OCI-LY3 (cell line): ENCODE results near the gene ATP2A3.
"Not testable (repeated sequence)": the region's sequence is repeated elsewhere in the genome, so short reads cannot be mapped to it uniquely, and the experiment has no call there.

Source experiments
- H2AFZ ChIP-seq: fragments of 200-600, 300-600 bp; shearing (Covaris generic); 2 replicates; pipeline ENCODE4 v1.6.0; 2014; ENCODE audit warnings: antibody characterized with exemption, low read depth, low read length
- H3K27ac ChIP-seq: fragments of 200-600, 300-600 bp; sonication (generic); 2 replicates; pipeline ENCODE4 v1.5.1; 2014; ENCODE audit warnings: mild to moderate bottlenecking, low read length, moderate library complexity, mixed read lengths
- H3K27me3 ChIP-seq: fragments of 200-600, 300-600 bp; sonication (generic); 2 replicates; pipeline ENCODE4 v1.6.1; 2014; ENCODE audit warnings: low read depth, low read length, mixed read lengths
- H3K36me3 ChIP-seq: fragments of 200-600, 300-600 bp; sonication (generic); replicated peaks from 2 replicates; pipeline ENCODE3; 2014; ENCODE audit warnings: low read depth, low read length, mixed read lengths
- H3K4me1 ChIP-seq: fragments of 300-600, 200-600 bp; sonication (generic); 2 replicates; pipeline ENCODE4 v1.6.1; 2014; ENCODE audit warnings: low read length, mixed read lengths
- H3K4me2 ChIP-seq: fragments of 200-600, 300-600 bp; sonication (generic); 2 replicates; pipeline ENCODE4 v1.6.1; 2014; ENCODE audit warnings: low read length, mixed read lengths
- H3K4me3 ChIP-seq: fragments of 300-600, 200-600 bp; sonication (generic); 2 replicates; pipeline ENCODE4 v1.5.1; 2014; ENCODE audit warnings: antibody characterized with exemption, mild to moderate bottlenecking, low read length, moderate library complexity
- H3K79me2 ChIP-seq: fragments of 300-600, 200-600 bp; shearing (Covaris generic); 2 replicates; pipeline ENCODE4 v1.6.1; 2014; ENCODE audit warnings: mild to moderate bottlenecking, low read length, mixed read lengths
- H3K9ac ChIP-seq: fragments of 300-600, 200-600 bp; shearing (Covaris generic); 2 replicates; pipeline ENCODE4 v1.6.0; 2014; ENCODE audit warnings: mild to moderate bottlenecking, low read length, moderate library complexity
- H3K9me3 ChIP-seq: fragments of 200-600, 300-600 bp; shearing (Covaris generic); 2 replicates; pipeline ENCODE4 v1.6.1; 2014; ENCODE audit warnings: low read length, mixed read lengths; ENCODE audit not compliant: insufficient read depth
- H4K20me1 ChIP-seq: fragments of 200-600, 300-600 bp; sonication (generic); 2 replicates; pipeline ENCODE4 v1.6.1; 2016; ENCODE audit warnings: low read length, mixed read lengths; ENCODE audit not compliant: insufficient read depth
- CTCF ChIP-seq: fragments of 200-600, 300-600 bp; sonication (generic); IDR thresholded peaks from 2 replicates; pipeline ENCODE4 v1.5.1; 2014; ENCODE audit warnings: antibody characterized with exemption, low read length, low read depth
- EZH2phosphoT487 ChIP-seq: fragments of 200-600 bp; shearing (Covaris generic); IDR thresholded peaks from 2 replicates; pipeline ENCODE4 v1.6.1; 2018; ENCODE audit warnings: antibody characterized with exemption, mixed run types, low read depth

The ATP2A3 gene

GRCh38 chr17:3994221-3994576 lies 30.0 kb upstream of the ATP2A3 start:
- no peak overlapping the region for H3K4me3 ChIP-seq
- no peaks in the 10 kb centered on the region for H3K79me2 ChIP-seq
- no peak overlapping the region for H3K27ac ChIP-seq
- no peaks in the 10 kb centered on the region for H3K27me3 ChIP-seq
- H3K9me3 ChIP-seq: no peaks in the 10 kb centered on the region
- no peaks in the 10 kb centered on the region for H3K36me3 ChIP-seq
- no peak for TF ChIP-seq EZH2phosphoT487
- no peak for TF ChIP-seq CTCF
- no peak overlapping the region for H3K4me2 ChIP-seq
- no peak overlapping the region for H2AFZ ChIP-seq
- peaks cover 13% of the 10 kb centered on the region for H3K4me1 ChIP-seq
- H4K20me1 ChIP-seq: no peaks in the 10 kb centered on the region
- H3K9ac ChIP-seq: no peak overlapping the region

GRCh38 chr17:3993493-3994220 lies 29.4 kb upstream of the ATP2A3 start:
- no peaks in the 10 kb centered on the region for H3K9me3 ChIP-seq
- H3K27ac ChIP-seq: no peak overlapping the region
- H3K4me3 ChIP-seq: no peak overlapping the region
- peak overlapping the region; percentile 12; the same call in 1 of the 2 replicates for H3K4me2 ChIP-seq
- no peak overlapping the region for H2AFZ ChIP-seq
- H3K4me1 ChIP-seq: peaks cover 13% of the 10 kb centered on the region
- H3K9ac ChIP-seq: no peak overlapping the region
- H3K36me3 ChIP-seq: no peaks in the 10 kb centered on the region
- no peaks in the 10 kb centered on the region for H4K20me1 ChIP-seq
- no peaks in the 10 kb centered on the region for H3K27me3 ChIP-seq
- TF ChIP-seq CTCF: no peak
- TF ChIP-seq EZH2phosphoT487: no peak
- H3K79me2 ChIP-seq: no peaks in the 10 kb centered on the region

GRCh38 chr17:3992370-3992769 lies 28.1 kb upstream of the ATP2A3 start:
- Histone ChIP-seq H3K9ac (no peak overlapping the region), H3K27me3 (no peaks in the 10 kb centered on the region), H2AFZ (no peak overlapping the region), H3K4me1 (peaks cover 13% of the 10 kb centered on the region), H3K27ac (no peak overlapping the region), H3K36me3 (no peaks in the 10 kb centered on the region), H3K4me2 (no peak overlapping the region), H4K20me1 (no peaks in the 10 kb centered on the region), H3K79me2 (no peaks in the 10 kb centered on the region), H3K4me3 (no peak overlapping the region), H3K9me3 (no peaks in the 10 kb centered on the region)
- TF ChIP-seq CTCF: no peak
- no peak for TF ChIP-seq EZH2phosphoT487

GRCh38 chr17:3991699-3992098 lies 27.5 kb upstream of the ATP2A3 start:
- H3K9me3 ChIP-seq: not testable (repeated sequence)

More at GRCh38 chr17:3991699-3992098, 27.5 kb upstream of the ATP2A3 start:
- not testable (repeated sequence) for H3K79me2 ChIP-seq, H3K27me3 ChIP-seq, H4K20me1 ChIP-seq, H3K27ac ChIP-seq, H3K36me3 ChIP-seq, H3K4me2 ChIP-seq, H3K4me3 ChIP-seq, H2AFZ ChIP-seq, H3K9ac ChIP-seq
- peaks cover 17% of the 10 kb centered on the region for H3K4me1 ChIP-seq
